OCI-LY3 (cell line): ENCODE measurements around the gene HBG1.

Experiments
- CTCF ChIP-seq: fragments of 200-600, 300-600 bp; sonication (generic); IDR thresholded peaks from 2 replicates; pipeline ENCODE4 v1.5.1; 2014; ENCODE audit warnings: antibody characterized with exemption, low read length, low read depth
- EZH2phosphoT487 ChIP-seq: fragments of 200-600 bp; shearing (Covaris generic); IDR thresholded peaks from 2 replicates; pipeline ENCODE4 v1.6.1; 2018; ENCODE audit warnings: antibody characterized with exemption, mixed run types, low read depth

GRCh38 chr11:5297721-5298323 is 48.2 kb upstream of the HBG1 start:
- TF ChIP-seq CTCF (no peak), EZH2phosphoT487 (no peak)
